SK-N-MC (cell line): ENCODE measurements around the gene PLD6.

Experiments
- DNase-seq: peaks from one replicate; pipeline ENCODE4 v3.0.0-alpha.2; 2011; ENCODE audit warnings: low read depth, low spot score
- H3K27ac ChIP-seq: fragments of 200-600 bp; sonication (generic); 2 replicates; pipeline ENCODE4 v1.5.1; 2016; ENCODE audit warnings: mixed run types
- H3K36me3 ChIP-seq: fragments of 200-600 bp; sonication (generic); 2 replicates; pipeline ENCODE4 v1.6.1; 2017; ENCODE audit warnings: antibody characterized with exemption, low read length, mixed read lengths; ENCODE audit not compliant: insufficient read depth
- H3K4me3 ChIP-seq: fragments of 200-600 bp; sonication (generic); 2 replicates; pipeline ENCODE4 v1.5.1; 2016
- H3K9ac ChIP-seq: fragments of 200-600 bp; sonication (generic); 2 replicates; pipeline ENCODE4 v1.8.0; 2017; ENCODE audit warnings: mixed run types, mixed read lengths; ENCODE audit not compliant: insufficient read length
- H3K9me3 ChIP-seq: fragments of 200-600 bp; sonication (generic); 2 replicates; pipeline ENCODE4 v1.6.1; 2017; ENCODE audit warnings: low read depth, mild to moderate bottlenecking, antibody characterized with exemption, low read length, moderate library complexity, mixed read lengths
- EZH2 ChIP-seq: fragments of 200-600 bp; sonication (generic); IDR thresholded peaks from one replicate; pipeline ENCODE4 v1.6.1; 2017; ENCODE audit warnings: antibody characterized with exemption
- FOXP2 ChIP-seq: optimal IDR thresholded peaks from 2 replicates; pipeline ENCODE3; 2011; ENCODE audit warnings: mild to moderate bottlenecking, moderate library complexity; ENCODE audit not compliant: insufficient read depth; ENCODE audit errors: extremely low read length, control extremely low read depth
- POLR2AphosphoS5 ChIP-seq: IDR thresholded peaks from 2 replicates; pipeline ENCODE4 v1.6.1; 2012; ENCODE audit warnings: mild to moderate bottlenecking, low read depth, low read length, borderline replicate concordance

PLD6 gene

DNA sequence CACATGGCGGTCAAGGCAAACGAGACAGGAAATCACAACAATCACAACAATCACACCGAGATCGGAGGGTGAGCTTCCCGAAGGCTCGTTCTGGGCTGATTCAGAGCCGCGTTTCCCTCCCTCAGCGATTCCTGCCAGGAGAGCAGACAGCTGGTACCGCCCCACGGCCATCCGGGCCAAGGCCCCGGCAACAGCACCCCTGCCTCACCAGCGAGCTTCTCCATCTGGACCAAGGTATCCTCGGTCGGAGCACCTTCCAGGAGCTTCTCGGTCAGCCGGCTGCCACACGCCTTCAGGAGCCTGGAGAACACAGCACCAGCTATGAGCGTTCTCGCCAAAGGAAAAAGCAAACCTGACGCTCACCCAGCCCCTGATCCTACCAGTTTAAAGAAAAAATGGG, 15.2 kb upstream of the PLD6 start:
- Histone ChIP-seq H3K9me3 (no peaks in the 10 kb centered on the region), H3K27ac (no peak overlapping the region), H3K36me3 (peaks cover 64% of the 10 kb centered on the region; the same call in 1 of the 2 replicates), H3K4me3 (no peak overlapping the region), H3K9ac (no peak overlapping the region)
- TF ChIP-seq EZH2 = no peak
- TF ChIP-seq POLR2AphosphoS5 = no peak
- DNase-seq = no peak

DNA sequence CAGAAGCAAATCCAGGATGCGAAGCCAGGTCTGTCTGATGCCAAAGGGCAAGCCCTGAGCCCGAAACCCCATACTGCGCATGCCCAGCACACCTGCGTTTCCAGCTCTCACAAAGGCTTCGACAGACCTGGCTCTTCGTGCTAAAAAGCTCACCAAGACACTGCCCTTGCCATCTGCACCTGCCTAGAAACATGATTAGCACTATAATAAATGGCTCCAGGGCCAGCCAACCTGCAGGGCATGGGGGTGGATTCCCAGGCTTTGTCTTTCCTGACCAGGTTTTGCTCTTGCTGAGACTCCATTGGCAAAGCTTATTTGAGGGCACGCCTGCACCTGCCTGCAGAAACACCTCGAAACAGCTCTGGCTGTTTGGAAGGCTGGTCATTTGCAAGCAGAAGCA, 14.4 kb upstream of the PLD6 start:
- H3K4me3 ChIP-seq = no peak overlapping the region
- DNase-seq = no peak
- TF ChIP-seq FOXP2 = no peak
- no peak for TF ChIP-seq EZH2
- TF ChIP-seq POLR2AphosphoS5 = no peak
- no peak overlapping the region for H3K27ac ChIP-seq
- no peaks in the 10 kb centered on the region for H3K9me3 ChIP-seq
- peaks cover 60% of the 10 kb centered on the region; the same call in 1 of the 2 replicates for H3K36me3 ChIP-seq
- H3K9ac ChIP-seq = no peak overlapping the region

DNA sequence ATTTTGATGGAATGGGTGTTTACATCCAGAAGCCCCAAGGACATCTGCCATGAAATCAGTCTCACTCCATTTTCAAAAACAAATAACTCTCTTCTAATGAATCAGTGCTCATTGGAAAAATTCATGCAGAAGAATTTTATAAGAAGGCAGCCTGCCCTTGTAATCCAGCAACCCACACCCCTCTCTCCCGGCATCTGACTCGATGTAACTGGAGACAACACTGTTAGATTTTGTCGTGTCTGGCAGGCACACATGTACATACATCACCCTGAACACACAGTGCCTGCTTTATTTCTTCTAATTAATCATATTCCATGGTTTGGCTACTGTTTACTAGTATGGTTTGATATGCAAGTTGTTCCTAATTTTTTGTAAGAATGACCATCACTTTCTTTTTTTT, 11.9 kb upstream of the PLD6 start:
- Histone ChIP-seq H3K9me3 (no peaks in the 10 kb centered on the region), H3K27ac (no peak overlapping the region), H3K4me3 (no peak overlapping the region), H3K36me3 (peaks cover 56% of the 10 kb centered on the region; the same call in 1 of the 2 replicates), H3K9ac (no peak overlapping the region)
- TF ChIP-seq FOXP2 (no peak), EZH2 (no peak), POLR2AphosphoS5 (no peak)
- no peak for DNase-seq

DNA sequence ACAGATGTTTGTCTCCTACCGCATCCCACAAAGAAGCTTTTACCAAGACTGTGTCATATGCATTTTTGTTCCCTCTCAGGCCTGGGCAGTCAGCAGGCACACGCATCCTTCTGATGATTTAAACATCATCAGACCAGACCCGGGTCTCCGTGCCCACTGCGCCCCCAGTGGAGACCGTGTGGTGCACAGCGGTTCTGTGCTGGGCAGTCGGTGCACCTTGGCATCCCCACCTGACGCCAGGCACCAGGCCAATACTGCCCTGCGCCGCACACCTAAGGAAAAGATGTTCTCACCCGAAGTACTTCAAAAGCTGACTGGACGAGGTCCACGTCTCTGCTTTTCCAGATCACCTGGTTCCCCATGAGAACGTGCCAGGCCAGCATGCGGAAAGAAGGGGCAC, 10.6 kb upstream of the PLD6 start:
- Histone ChIP-seq H3K9ac (no peak overlapping the region), H3K27ac (no peak overlapping the region), H3K36me3 (peaks cover 50% of the 10 kb centered on the region; the same call in 1 of the 2 replicates), H3K4me3 (no peak overlapping the region), H3K9me3 (no peaks in the 10 kb centered on the region)
- DNase-seq = no peak
- TF ChIP-seq EZH2 = no peak
- no peak for TF ChIP-seq FOXP2
- no peak for TF ChIP-seq POLR2AphosphoS5

DNA sequence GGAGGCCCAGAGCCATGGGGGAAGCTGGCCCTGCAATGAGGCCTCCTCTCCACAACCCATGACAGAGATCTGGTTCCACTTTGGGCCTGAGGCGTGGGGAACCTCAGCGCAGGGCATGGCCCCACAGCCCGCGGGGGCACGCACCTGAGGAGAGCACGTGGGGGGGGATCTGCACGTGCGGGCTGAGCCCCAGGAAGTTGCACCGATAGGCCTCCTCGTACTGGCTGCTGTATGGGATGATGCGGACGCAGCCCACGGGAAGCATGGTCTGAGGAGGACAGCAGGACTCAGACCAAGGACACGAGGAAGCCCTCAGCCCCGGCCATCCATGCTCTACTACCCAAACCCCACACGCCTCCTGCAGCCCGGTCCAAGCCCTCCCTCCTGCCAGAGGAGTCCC, 10.1 kb upstream of the PLD6 start:
- no peak overlapping the region for H3K27ac ChIP-seq
- TF ChIP-seq POLR2AphosphoS5 (no peak), FOXP2 (no peak), EZH2 (no peak)
- no peak overlapping the region for H3K9ac ChIP-seq
- no peak overlapping the region for H3K4me3 ChIP-seq
- peaks cover 45% of the 10 kb centered on the region; the same call in 1 of the 2 replicates for H3K36me3 ChIP-seq
- no peaks in the 10 kb centered on the region for H3K9me3 ChIP-seq
- DNase-seq = no peak

DNA sequence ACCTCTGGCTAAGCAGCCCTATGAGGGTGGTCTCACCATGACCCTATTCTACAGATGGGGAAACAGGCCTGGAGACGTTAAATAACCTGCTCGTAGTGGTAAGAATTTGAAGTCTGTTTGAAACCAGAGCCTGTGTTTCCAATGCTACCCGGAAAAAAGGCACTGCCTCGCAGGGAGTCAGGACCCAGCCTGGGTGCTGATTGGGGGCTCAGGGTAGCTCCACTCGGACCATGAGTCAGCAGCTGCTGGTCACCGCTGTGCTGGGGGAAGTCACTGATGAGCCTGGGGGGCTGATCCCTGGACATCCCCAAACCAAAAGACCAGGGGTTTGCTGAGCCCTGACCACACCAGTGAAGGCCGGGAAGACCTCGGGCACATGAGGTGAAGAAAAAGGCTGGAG, 9.4 kb upstream of the PLD6 start:
- TF ChIP-seq FOXP2 (no peak), EZH2 (no peak), POLR2AphosphoS5 (no peak)
- Histone ChIP-seq H3K9me3 (no peaks in the 10 kb centered on the region), H3K9ac (no peak overlapping the region), H3K36me3 (peaks cover 38% of the 10 kb centered on the region; the same call in 1 of the 2 replicates), H3K27ac (no peak overlapping the region), H3K4me3 (no peak overlapping the region)
- DNase-seq = no peak

DNA sequence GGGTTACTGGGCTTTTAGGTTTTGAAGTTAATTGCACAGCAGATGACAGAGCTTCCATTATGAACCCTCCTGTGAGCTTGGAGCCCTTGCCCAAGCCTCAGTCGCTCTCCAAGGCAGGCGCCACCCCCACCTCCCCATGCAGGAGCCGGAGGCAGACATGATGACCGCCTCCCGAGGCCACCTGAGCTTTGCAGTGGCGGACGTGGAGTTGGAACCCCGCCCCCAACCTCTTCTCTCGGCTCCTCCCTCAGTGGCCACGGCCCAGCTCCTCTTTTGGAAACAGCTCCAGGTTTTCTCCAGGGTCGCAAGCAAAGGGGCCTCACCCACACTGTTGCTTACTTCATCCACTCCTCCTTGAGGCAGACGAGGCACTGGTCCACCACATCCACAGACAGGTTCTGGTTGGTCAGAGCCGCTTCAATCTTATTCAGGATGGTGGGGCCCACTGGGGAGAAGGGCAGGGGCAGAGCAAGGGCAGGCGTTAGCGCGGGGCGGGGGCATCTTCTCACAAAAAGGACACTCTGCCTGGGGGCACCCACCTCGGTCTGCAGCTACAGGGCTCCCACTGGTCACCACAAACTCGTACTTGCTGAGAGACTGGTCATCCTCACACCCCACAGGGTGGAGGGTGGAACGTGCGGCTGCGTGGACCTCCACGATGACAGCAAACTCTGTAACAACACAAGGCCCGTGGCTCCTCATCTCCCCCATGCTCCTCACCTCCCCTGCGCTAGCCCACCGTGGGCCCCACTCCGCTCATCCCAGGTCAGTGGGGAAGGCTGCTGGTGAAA, 8.7 kb upstream of the PLD6 start:
- no peaks in the 10 kb centered on the region for H3K9me3 ChIP-seq
- no peak overlapping the region for H3K27ac ChIP-seq
- peaks cover 33% of the 10 kb centered on the region; the same call in 1 of the 2 replicates for H3K36me3 ChIP-seq
- no peak overlapping the region for H3K9ac ChIP-seq
- TF ChIP-seq EZH2 (no peak), FOXP2 (no peak), POLR2AphosphoS5 (no peak)
- H3K4me3 ChIP-seq = no peak overlapping the region
- DNase-seq = no peak

DNA sequence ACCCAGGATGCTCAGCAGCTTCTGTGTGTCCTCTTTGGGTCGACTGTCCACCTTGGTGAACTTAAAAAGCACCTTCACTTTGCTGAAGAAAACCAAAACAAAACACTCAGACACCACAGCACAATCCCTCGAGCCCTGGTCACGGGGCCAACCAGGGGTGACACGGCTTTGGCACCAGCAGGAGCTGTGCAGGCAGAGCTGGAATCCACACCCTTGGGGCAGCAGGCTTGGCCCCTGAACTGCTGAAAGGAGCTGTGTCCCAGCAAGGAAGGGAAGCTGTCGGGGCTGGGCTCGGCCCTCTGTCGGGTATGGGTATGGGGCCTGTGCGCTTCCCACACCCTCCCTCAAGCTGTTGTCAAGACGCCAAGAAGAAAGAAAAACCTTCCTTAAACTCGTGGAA, 7.6 kb upstream of the PLD6 start:
- H3K36me3 ChIP-seq = peaks cover 30% of the 10 kb centered on the region; the same call in 1 of the 2 replicates
- TF ChIP-seq POLR2AphosphoS5 = no peak
- no peak for TF ChIP-seq FOXP2
- TF ChIP-seq EZH2 = no peak

DNA sequence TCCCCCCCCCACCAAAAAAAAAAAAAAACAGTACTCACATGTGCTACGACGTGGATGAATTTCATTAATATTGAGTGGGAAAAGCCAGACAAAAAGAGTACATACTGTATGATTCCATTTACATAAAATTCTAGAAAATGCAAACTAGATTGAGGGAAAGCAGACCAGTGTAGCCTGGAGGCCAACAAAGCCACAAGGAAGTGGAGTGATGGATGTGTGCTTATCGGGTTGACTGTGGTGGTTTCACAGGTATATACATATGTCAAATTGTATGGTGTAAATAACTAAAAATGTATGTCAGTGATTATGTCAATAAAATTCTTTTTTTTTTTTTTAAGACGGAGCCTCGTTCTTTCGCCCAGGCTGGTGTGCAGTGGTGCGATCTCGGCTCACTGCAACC, 1.9 kb upstream of the PLD6 start:
- Histone ChIP-seq H3K27ac (no peak overlapping the region), H3K9ac (no peak overlapping the region), H3K4me3 (no peak overlapping the region), H3K9me3 (no peaks in the 10 kb centered on the region), H3K36me3 (peaks cover 6% of the 10 kb centered on the region; the same call in 1 of the 2 replicates)
- no peak for DNase-seq
- TF ChIP-seq EZH2 = no peak
- TF ChIP-seq FOXP2 = no peak
- no peak for TF ChIP-seq POLR2AphosphoS5

More for the DNA sequence above, 7.6 kb upstream of the PLD6 start:
- H3K4me3 ChIP-seq = no peak overlapping the region
- H3K9ac ChIP-seq = no peak overlapping the region
- no peak for DNase-seq
- H3K27ac ChIP-seq = no peak overlapping the region
- H3K9me3 ChIP-seq = no peaks in the 10 kb centered on the region
